Erythroblast (primary cell): ENCODE results near the gene TMEM243.

Experiments
- GATA1 ChIP-seq: IDR thresholded peaks from 2 replicates; pipeline ENCODE4 v1.6.1; 2011; ENCODE audit warnings: low read depth, mild to moderate bottlenecking, control low read depth, low read length, moderate library complexity
- POLR2A ChIP-seq: IDR thresholded peaks from 2 replicates; pipeline ENCODE4 v1.6.1; 2011; ENCODE audit warnings: mild to moderate bottlenecking, low read length

GRCh38 chr7:87218796-87219544, 562 bp downstream of the TMEM243 start:
- TF ChIP-seq POLR2A (no peak), GATA1 (no peak)
